Prostate gland (tissue), 2 donors: Measurements from ENCODE around the gene DNMT3A.

Experiments
- CTCF ChIP-seq, 4 experiments: fragments of 200-600 bp in 2 of 4; fragments of 450-650 bp in 2 of 4; sonication (generic) in 2 of 4; IDR thresholded peaks; 1 replicate in 3 of 4; 2 replicates in 1 of 4; pipeline ENCODE4 v1.5.1; 2016 to 2019; ENCODE audit warnings: antibody characterized with exemption in 4 of 4, mild to moderate bottlenecking in 2 of 4, moderate library complexity in 2 of 4
- POLR2AphosphoS5 ChIP-seq: sonication (generic); formaldehyde crosslinking; IDR thresholded peaks from one replicate; pipeline ENCODE4 v1.6.1; 2017; ENCODE audit warnings: antibody characterized with exemption

GRCh38 chr2:25276569-25277465 is 64.9 kb downstream of the DNMT3A start:
- TF ChIP-seq CTCF (IDR thresholded peaks at IDR 0.05) (peak; percentile 47 to 83 (median 62)), POLR2AphosphoS5 (no peak)
